ENCODE results near the gene HIVEP1.

The HIVEP1 gene

GRCh38 chr6:12012038-12012557, at the start of gene HIVEP1:
Gene HIVEP1 (plus strand): TSS chr6:12012312. CDS start chr6:12015629, 3,317 bp downstream.
- DNase-seq (ENCODE audit: low read depth) = no peak

GRCh38 chr6:11963756-11964500, 48.2 kb upstream of the HIVEP1 start:
- DNase-seq (ENCODE audit: low read depth) = no peak

- no peak for DNase-seq (ENCODE audit: low read depth)
Measured at GRCh38 chr6:11964729-11965335, 47.3 kb upstream of the HIVEP1 start.

- DNase-seq (ENCODE audit: low read depth) = no peak
Measured at GRCh38 chr6:11965499-11965898, 46.6 kb upstream of the HIVEP1 start.

- no peak for DNase-seq (ENCODE audit: low read depth)
Measured at GRCh38 chr6:11968241-11968806, 43.8 kb upstream of the HIVEP1 start.

GRCh38 chr6:11969092-11969491, 43.0 kb upstream of the HIVEP1 start:
- no peak for DNase-seq (ENCODE audit: low read depth)

- no peak for DNase-seq (ENCODE audit: low read depth)
Measured at GRCh38 chr6:11970114-11970513, 42.0 kb upstream of the HIVEP1 start.

GRCh38 chr6:11971154-11971553, 41.0 kb upstream of the HIVEP1 start:
- peak; percentile 72 for DNase-seq (ENCODE audit: low read depth)

- no peak for DNase-seq (ENCODE audit: low read depth)
Measured at GRCh38 chr6:11972270-11972669, 39.8 kb upstream of the HIVEP1 start.

GRCh38 chr6:11972806-11973205, 39.3 kb upstream of the HIVEP1 start:
- DNase-seq (ENCODE audit: low read depth) = no peak

GRCh38 chr6:11973238-11973637, 38.9 kb upstream of the HIVEP1 start:
- DNase-seq (ENCODE audit: low read depth) = no peak

GRCh38 chr6:11974089-11974488, 38.0 kb upstream of the HIVEP1 start:
- no peak for DNase-seq (ENCODE audit: low read depth)

GRCh38 chr6:11975353-11975977, 36.6 kb upstream of the HIVEP1 start:
- DNase-seq (ENCODE audit: low read depth) = no peak

- DNase-seq (ENCODE audit: low read depth) = no peak
Measured at GRCh38 chr6:11976489-11976888, 35.6 kb upstream of the HIVEP1 start.

- no peak for DNase-seq (ENCODE audit: low read depth)
Measured at GRCh38 chr6:11977193-11977592, 34.9 kb upstream of the HIVEP1 start.

- DNase-seq (ENCODE audit: low read depth) = no peak
Measured at GRCh38 chr6:11977738-11978137, 34.4 kb upstream of the HIVEP1 start.

GRCh38 chr6:11978169-11978987, 33.7 kb upstream of the HIVEP1 start:
- no peak for DNase-seq (ENCODE audit: low read depth)

- no peak for DNase-seq (ENCODE audit: low read depth)
Measured at GRCh38 chr6:11979866-11980265, 32.2 kb upstream of the HIVEP1 start.

- DNase-seq (ENCODE audit: low read depth) = no peak
Measured at GRCh38 chr6:11983306-11983705, 28.8 kb upstream of the HIVEP1 start.

GRCh38 chr6:11987386-11987785, 24.7 kb upstream of the HIVEP1 start:
- DNase-seq (ENCODE audit: low read depth) = no peak

- DNase-seq (ENCODE audit: low read depth) = no peak
Measured at GRCh38 chr6:11989386-11989785, 22.7 kb upstream of the HIVEP1 start.

GRCh38 chr6:11992086-11992485, 20.0 kb upstream of the HIVEP1 start:
- no peak for DNase-seq (ENCODE audit: low read depth)

All from GM04504 (cell line).